Measurements from ENCODE around the gene DOCK8. TPM values are rescaled to one million over a fixed set of nuclear protein-coding genes. Genes with fewer than 3 reads are reported as not detected.

Gene DOCK8
- total RNA-seq, 1 donor from 2014 or later = 3.4 TPM

DNA sequence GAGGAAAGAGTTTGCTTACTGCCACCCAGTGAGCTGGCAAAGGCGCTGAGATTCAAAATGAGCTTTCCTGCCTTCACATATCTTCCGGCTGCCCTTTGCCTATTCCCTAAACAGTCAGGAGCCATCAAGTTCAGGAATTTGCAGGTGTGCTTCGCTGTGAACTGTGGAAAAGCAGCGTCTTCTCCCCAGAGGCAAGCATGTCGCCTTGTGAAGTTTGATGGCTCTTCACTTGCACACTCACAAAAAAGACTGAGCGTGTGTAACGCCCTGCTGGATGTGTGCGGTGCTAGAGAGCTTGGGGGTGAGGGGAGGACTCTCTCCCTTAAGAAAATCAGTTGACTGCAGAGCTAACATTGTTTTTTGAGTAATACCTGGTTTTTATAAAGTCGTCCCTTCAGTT, 288.7 kb downstream of the DOCK8 start:
- ATAC-seq (ENCODE audit: poor library complexity) (no peak), DNase-seq (no peak)
- intact Hi-C loops (cut with DNase I) = no loop called here

DNA sequence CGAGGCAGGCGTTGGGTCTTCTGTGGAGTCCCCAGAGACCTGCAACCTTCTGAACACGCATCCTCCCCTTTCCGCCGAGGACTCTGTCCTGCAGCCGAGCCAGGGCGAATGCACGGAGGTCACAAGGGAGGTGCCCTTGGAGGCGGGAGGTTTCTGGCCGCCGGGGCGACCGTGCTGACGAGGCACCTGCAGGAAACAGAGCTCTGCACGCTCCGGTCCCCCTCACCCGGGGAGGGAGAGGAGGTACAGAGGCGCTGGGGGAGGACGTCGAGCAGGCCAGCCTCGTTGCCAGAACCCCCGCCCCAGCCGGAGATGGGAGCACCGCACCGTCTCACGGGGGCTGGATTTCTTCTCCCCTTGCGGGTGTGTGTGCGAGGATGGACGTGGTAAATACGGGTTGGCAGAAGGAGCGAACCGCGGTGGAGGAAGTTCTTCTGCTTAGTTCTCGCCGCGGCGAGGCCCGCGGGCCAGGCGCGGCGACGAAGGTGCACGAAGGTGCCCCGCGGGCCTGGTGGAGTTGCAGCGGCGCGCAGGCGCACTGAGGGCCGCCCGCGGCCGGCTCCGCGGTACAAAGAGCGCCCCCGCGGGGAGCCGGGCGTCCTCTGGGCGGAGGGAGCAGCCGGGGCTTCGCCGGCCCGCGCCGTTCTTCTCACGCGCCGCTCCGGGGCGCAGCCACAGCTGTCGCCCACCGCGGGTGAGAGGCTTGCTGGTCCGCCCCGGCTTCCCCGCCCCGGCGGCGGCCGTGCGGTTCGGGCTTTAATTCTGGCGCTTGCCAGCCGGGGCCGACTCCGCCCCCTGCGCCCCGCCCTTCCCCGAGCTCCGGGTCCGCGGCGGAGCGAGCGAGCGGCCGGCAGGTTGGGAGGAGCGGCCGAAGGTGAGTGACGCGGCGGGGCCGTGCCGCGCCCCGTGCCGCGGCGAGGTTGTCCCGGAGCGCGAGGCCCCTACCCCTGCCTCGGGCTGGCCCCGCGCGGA, 289.5 kb downstream of the DOCK8 start, which contains the start of gene KANK1:
TSS of gene KANK1 (plus strand) at position 815 of the 972 bp plus-strand sequence.
- intact Hi-C loops (cut with DNase I) = no loop called here
- peak; percentile 91 for ATAC-seq (ENCODE audit: poor library complexity)
- peak; percentile 86 for DNase-seq

- DNase-seq (peak; percentile 65), ATAC-seq (ENCODE audit: poor library complexity) (peak; percentile 38)
- intact Hi-C loops (cut with DNase I) = no loop called here
These were observed 290.5 kb downstream of the DOCK8 start for GRCh38 chr9:504921-505740.

- intact Hi-C loops (cut with DNase I) = no loop called here
- ATAC-seq (ENCODE audit: poor library complexity) (no peak), DNase-seq (no peak)
These were observed 291.0 kb downstream of the DOCK8 start for GRCh38 chr9:505741-506059.

GRCh38 chr9:506281-506680, 291.6 kb downstream of the DOCK8 start:
- no peak for ATAC-seq (ENCODE audit: poor library complexity)
- intact Hi-C loops (cut with DNase I) = no loop called here
- DNase-seq = no peak

GRCh38 chr9:511861-512260, 297.2 kb downstream of the DOCK8 start:
- DNase-seq (no peak), ATAC-seq (ENCODE audit: poor library complexity) (no peak)
- intact Hi-C loops (cut with DNase I) = no loop called here

DNA sequence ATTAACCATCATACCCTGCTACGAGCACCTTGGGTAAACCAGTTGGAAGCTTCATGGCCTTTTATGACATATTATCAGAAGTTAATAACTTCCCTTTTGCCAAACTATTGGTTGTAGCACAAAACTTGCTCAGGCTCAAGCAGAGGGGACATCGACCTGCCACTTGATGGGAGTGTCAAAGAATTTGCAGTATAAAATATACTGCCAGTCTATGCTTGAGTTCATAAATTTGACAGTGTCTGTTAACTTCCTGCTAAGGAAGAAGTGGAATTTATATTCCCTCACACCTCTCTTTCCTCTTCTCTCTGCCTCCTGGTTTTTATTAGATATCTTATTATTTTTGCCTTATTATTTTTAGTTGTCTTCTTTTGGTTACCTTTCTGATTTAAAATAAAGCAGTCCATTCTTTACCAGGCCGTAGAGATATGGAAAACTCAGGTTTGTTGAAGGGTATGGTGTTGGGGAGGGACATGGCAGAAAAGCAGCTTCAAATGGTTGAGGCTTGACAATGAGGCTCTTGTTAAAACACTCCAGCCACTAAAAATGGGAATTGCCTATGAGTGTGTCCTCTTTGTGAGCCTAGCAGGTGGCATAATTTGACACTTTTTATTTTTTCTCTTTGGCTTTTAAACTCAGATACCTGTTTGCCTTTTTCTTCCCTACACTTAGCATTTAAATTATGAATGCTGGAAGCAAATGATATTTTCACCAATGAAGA, 298.0 kb downstream of the DOCK8 start:
- intact Hi-C loops (cut with DNase I) = no loop called here
- DNase-seq (no peak), ATAC-seq (ENCODE audit: poor library complexity) (no peak)

Other genes with a start within 250 kb of the DOCK8 start
- gene WASHC1, start 185.4 kb upstream of the DOCK8 start, total RNA-seq = 12.6 TPM
- gene FOXD4, start 96.4 kb upstream of the DOCK8 start, total RNA-seq = not detected
- gene ZNG1A, start 35.8 kb upstream of the DOCK8 start, total RNA-seq = 14.6 TPM

Measured in Right ventricle myocardium superior (tissue), 1 donor.